Measurements from ENCODE around the gene POU2AF1. TPM values are rescaled to one million over a fixed set of nuclear protein-coding genes. Genes with fewer than 3 reads are reported as not detected.

The POU2AF1 gene
- polyA plus RNA-seq, 1 donor from 2014 or later = not detected

DNA sequence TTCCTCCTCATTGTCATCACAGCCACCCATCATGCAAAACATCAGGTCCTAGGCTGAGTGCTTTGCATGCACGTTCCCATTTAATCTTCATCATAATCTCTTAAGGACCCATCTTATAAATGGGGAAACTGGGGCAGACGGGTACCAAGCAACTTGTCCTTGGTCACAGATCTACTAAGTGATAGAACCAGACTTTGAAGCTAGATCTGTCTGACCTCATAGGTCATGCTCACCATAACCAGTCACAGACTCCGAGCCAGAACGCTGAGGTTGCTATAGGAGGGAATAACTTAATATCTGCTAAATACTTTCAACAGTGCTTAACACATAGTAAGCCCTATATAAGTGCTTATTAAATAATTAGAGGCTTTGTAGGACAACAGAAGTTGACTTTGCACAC lies 43.0 kb downstream of the POU2AF1 start:
- Histone ChIP-seq H2AFZ (ENCODE audit: low read depth, low read length) (no peak overlapping the region), H3K79me2 (replicated peaks; ENCODE audit: insufficient read depth, low read length) (no peaks in the 10 kb centered on the region), H3F3A (ENCODE audit: insufficient read depth, low read length, poor library complexity, severe bottlenecking) (no peaks in the 10 kb centered on the region), H3K9ac (ENCODE audit: low read length) (no peak overlapping the region), H3K9me3 (ENCODE audit: low read length) (no peaks in the 10 kb centered on the region), H3K36me3 (ENCODE audit: insufficient read depth, low read length) (no peaks in the 10 kb centered on the region), H3K9me2 (ENCODE audit: insufficient read depth, low read length) (no peaks in the 10 kb centered on the region), H4K20me1 (ENCODE audit: insufficient read depth) (no peaks in the 10 kb centered on the region), H3K27ac (ENCODE audit: low read length) (no peak overlapping the region), H3K27me3 (ENCODE audit: insufficient read depth, low read depth, low read length) (no peaks in the 10 kb centered on the region), H3K4me2 (ENCODE audit: low read length) (no peak overlapping the region), H3K4me3 (ENCODE audit: low read length) (no peak overlapping the region)
- TF ChIP-seq MXI1 (conservative IDR thresholded peaks at IDR 0.05; ENCODE audit: poor library complexity, severe bottlenecking) = no peak
- TF ChIP-seq, protein P1, sequence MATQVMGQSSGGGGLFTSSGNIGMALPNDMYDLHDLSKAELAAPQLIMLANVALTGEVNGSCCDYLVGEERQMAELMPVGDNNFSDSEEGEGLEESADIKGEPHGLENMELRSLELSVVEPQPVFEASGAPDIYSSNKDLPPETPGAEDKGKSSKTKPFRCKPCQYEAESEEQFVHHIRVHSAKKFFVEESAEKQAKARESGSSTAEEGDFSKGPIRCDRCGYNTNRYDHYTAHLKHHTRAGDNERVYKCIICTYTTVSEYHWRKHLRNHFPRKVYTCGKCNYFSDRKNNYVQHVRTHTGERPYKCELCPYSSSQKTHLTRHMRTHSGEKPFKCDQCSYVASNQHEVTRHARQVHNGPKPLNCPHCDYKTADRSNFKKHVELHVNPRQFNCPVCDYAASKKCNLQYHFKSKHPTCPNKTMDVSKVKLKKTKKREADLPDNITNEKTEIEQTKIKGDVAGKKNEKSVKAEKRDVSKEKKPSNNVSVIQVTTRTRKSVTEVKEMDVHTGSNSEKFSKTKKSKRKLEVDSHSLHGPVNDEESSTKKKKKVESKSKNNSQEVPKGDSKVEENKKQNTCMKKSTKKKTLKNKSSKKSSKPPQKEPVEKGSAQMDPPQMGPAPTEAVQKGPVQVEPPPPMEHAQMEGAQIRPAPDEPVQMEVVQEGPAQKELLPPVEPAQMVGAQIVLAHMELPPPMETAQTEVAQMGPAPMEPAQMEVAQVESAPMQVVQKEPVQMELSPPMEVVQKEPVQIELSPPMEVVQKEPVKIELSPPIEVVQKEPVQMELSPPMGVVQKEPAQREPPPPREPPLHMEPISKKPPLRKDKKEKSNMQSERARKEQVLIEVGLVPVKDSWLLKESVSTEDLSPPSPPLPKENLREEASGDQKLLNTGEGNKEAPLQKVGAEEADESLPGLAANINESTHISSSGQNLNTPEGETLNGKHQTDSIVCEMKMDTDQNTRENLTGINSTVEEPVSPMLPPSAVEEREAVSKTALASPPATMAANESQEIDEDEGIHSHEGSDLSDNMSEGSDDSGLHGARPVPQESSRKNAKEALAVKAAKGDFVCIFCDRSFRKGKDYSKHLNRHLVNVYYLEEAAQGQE (IDR thresholded peaks at IDR 0.05; ENCODE audit: borderline replicate concordance) = no peak

DNA sequence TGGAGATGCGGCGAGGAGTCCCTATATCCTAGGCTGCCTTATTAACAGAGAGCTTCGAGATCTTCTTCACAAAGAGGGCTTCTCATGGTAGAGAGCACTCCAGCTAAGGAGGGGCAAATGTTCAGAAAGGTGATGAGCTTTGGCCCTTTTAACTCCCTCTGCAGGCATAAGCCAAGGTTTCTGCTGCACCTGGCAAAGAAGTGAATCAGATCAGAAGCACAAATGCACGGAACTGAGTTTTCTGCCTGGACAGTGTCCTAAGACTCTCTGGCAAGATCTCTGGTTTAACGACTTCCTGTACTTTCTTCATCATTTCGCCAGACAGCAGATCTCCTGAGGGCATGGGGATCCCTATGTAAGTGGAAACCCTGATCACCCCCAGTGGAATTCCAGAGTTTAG lies 43.5 kb downstream of the POU2AF1 start:
- no peak overlapping the region for H3K9ac ChIP-seq (ENCODE audit: low read length)
- no peak overlapping the region for H2AFZ ChIP-seq (ENCODE audit: low read depth, low read length)
- TF ChIP-seq, protein P2, sequence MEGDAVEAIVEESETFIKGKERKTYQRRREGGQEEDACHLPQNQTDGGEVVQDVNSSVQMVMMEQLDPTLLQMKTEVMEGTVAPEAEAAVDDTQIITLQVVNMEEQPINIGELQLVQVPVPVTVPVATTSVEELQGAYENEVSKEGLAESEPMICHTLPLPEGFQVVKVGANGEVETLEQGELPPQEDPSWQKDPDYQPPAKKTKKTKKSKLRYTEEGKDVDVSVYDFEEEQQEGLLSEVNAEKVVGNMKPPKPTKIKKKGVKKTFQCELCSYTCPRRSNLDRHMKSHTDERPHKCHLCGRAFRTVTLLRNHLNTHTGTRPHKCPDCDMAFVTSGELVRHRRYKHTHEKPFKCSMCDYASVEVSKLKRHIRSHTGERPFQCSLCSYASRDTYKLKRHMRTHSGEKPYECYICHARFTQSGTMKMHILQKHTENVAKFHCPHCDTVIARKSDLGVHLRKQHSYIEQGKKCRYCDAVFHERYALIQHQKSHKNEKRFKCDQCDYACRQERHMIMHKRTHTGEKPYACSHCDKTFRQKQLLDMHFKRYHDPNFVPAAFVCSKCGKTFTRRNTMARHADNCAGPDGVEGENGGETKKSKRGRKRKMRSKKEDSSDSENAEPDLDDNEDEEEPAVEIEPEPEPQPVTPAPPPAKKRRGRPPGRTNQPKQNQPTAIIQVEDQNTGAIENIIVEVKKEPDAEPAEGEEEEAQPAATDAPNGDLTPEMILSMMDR (IDR thresholded peaks at IDR 0.05; ENCODE audit: poor library complexity, severe bottlenecking) = no peak
- TF ChIP-seq MXI1 (conservative IDR thresholded peaks at IDR 0.05; ENCODE audit: poor library complexity, severe bottlenecking) (no peak), RAD21 (conservative IDR thresholded peaks at IDR 0.05) (no peak), EZH2 (IDR thresholded peaks at IDR 0.05; ENCODE audit: borderline replicate concordance, insufficient read depth, low read length, poor library complexity, severe bottlenecking) (no peak), SMC3 (conservative IDR thresholded peaks at IDR 0.05; ENCODE audit: poor library complexity) (no peak), POLR2AphosphoS5 (IDR thresholded peaks at IDR 0.05) (no peak), EP300 (conservative IDR thresholded peaks at IDR 0.05; ENCODE audit: poor library complexity, severe bottlenecking) (no peak), TAF1 (IDR thresholded peaks at IDR 0.05; ENCODE audit: low read depth) (no peak)
- TF ChIP-seq, protein P1 (IDR thresholded peaks at IDR 0.05; ENCODE audit: borderline replicate concordance) = no peak
- no peak overlapping the region for H3K4me2 ChIP-seq (ENCODE audit: low read length)
- H3K27ac ChIP-seq (ENCODE audit: low read length) = no peak overlapping the region
- no peak overlapping the region for H3K4me3 ChIP-seq (ENCODE audit: low read length)
- H3K36me3 ChIP-seq (ENCODE audit: insufficient read depth, low read length) = no peaks in the 10 kb centered on the region
- no peaks in the 10 kb centered on the region for H3K9me2 ChIP-seq (ENCODE audit: insufficient read depth, low read length)
- no peaks in the 10 kb centered on the region for H3K27me3 ChIP-seq (ENCODE audit: insufficient read depth, low read depth, low read length)
- no peaks in the 10 kb centered on the region for H3K79me2 ChIP-seq (replicated peaks; ENCODE audit: insufficient read depth, low read length)
- H3K9me3 ChIP-seq (ENCODE audit: low read length) = no peaks in the 10 kb centered on the region
- H4K20me1 ChIP-seq (ENCODE audit: insufficient read depth) = no peaks in the 10 kb centered on the region
- H3F3A ChIP-seq (ENCODE audit: insufficient read depth, low read length, poor library complexity, severe bottlenecking) = no peaks in the 10 kb centered on the region
